ENCODE measurements around the gene QRICH1.

The QRICH1 gene

GRCh38 chr3:49098429-49098828 is 4.6 kb upstream of the QRICH1 start:
- Mint-ChIP-seq H3K4me1 (peaks cover 30% of the 10 kb centered on the region), H3K9me3 (no peaks in the 10 kb centered on the region), H3K27me3 (no peaks in the 10 kb centered on the region), H3K4me3 (no peak overlapping the region), H3K27ac (peak overlapping the region in 1 of 2 donors; percentile 65)
- ATAC-seq: no peak
- DNase-seq: no peak

- peak overlapping the region; percentile 86 to 88 for H3K4me3 Mint-ChIP-seq
- H3K27ac Mint-ChIP-seq: peak overlapping the region; percentile 94 to 98
- H3K4me1 Mint-ChIP-seq: peaks cover 46% of the 10 kb centered on the region
- DNase-seq (peak; percentile 85 to 87), ATAC-seq (peak; percentile 52)
- H3K27me3 Mint-ChIP-seq: no peaks in the 10 kb centered on the region
- no peaks in the 10 kb centered on the region for H3K9me3 Mint-ChIP-seq
These were observed 676 bp downstream of the QRICH1 start for GRCh38 chr3:49092938-49093852.

GRCh38 chr3:49081429-49081828 is 12.4 kb downstream of the QRICH1 start:
- Mint-ChIP-seq H3K4me3 (no peak overlapping the region), H3K27me3 (no peaks in the 10 kb centered on the region), H3K27ac (no peak overlapping the region), H3K4me1 (no peaks in the 10 kb centered on the region), H3K9me3 (no peaks in the 10 kb centered on the region)
- DNase-seq: no peak
- ATAC-seq: no peak

GRCh38 chr3:49079270-49079669 is 14.6 kb downstream of the QRICH1 start:
- Mint-ChIP-seq H3K9me3 (no peaks in the 10 kb centered on the region), H3K27me3 (no peaks in the 10 kb centered on the region), H3K4me1 (no peaks in the 10 kb centered on the region), H3K27ac (no peak overlapping the region), H3K4me3 (no peak overlapping the region)
- DNase-seq (no peak), ATAC-seq (no peak)

GRCh38 chr3:49076646-49077045 is 17.2 kb downstream of the QRICH1 start:
- ATAC-seq (no peak), DNase-seq (no peak)
- no peaks in the 10 kb centered on the region for H3K4me1 Mint-ChIP-seq
- no peaks in the 10 kb centered on the region for H3K27me3 Mint-ChIP-seq
- no peaks in the 10 kb centered on the region for H3K9me3 Mint-ChIP-seq
- no peak overlapping the region for H3K4me3 Mint-ChIP-seq
- no peak overlapping the region for H3K27ac Mint-ChIP-seq

- DNase-seq: no peak
- Mint-ChIP-seq H3K27me3 (no peaks in the 10 kb centered on the region), H3K4me1 (no peaks in the 10 kb centered on the region), H3K9me3 (no peaks in the 10 kb centered on the region), H3K27ac (no peak overlapping the region), H3K4me3 (no peak overlapping the region)
- ATAC-seq: no peak
These were observed 17.8 kb downstream of the QRICH1 start for GRCh38 chr3:49076116-49076515.

- ATAC-seq: no peak
These were observed 35.9 kb downstream of the QRICH1 start for GRCh38 chr3:49058011-49058410.

GRCh38 chr3:49057268-49057667 is 36.6 kb downstream of the QRICH1 start:
- Mint-ChIP-seq H3K4me3 (no peak overlapping the region), H3K27ac (peak overlapping the region in 1 of 2 donors; percentile 23), H3K9me3 (no peaks in the 10 kb centered on the region), H3K4me1 (peaks cover 4% of the 10 kb centered on the region), H3K27me3 (no peaks in the 10 kb centered on the region)
- DNase-seq: no peak
- no peak for ATAC-seq

More at GRCh38 chr3:49058011-49058410, 35.9 kb downstream of the QRICH1 start:
- Mint-ChIP-seq H3K9me3 (no peaks in the 10 kb centered on the region), H3K27ac (no peak overlapping the region), H3K4me1 (peaks cover 4% of the 10 kb centered on the region), H3K27me3 (no peaks in the 10 kb centered on the region), H3K4me3 (no peak overlapping the region)
- no peak for DNase-seq

- no peak for DNase-seq
- no peak for ATAC-seq
- Mint-ChIP-seq H3K27me3 (no peaks in the 10 kb centered on the region), H3K9me3 (no peaks in the 10 kb centered on the region), H3K27ac (no peak overlapping the region), H3K4me1 (no peaks in the 10 kb centered on the region), H3K4me3 (no peak overlapping the region)
These were observed 39.5 kb downstream of the QRICH1 start for GRCh38 chr3:49054344-49054862.

- H3K27me3 Mint-ChIP-seq: no peaks in the 10 kb centered on the region
These were observed 40.3 kb downstream of the QRICH1 start for GRCh38 chr3:49053543-49053942.

GRCh38 chr3:49035281-49035680 is 58.6 kb downstream of the QRICH1 start:
- H3K4me1 Mint-ChIP-seq: peaks cover 6% of the 10 kb centered on the region
- H3K27me3 Mint-ChIP-seq: no peaks in the 10 kb centered on the region
- H3K9me3 Mint-ChIP-seq: no peaks in the 10 kb centered on the region
- H3K27ac Mint-ChIP-seq: peak overlapping the region; percentile 58 to 59
- ATAC-seq (no peak), DNase-seq (no peak)
- H3K4me3 Mint-ChIP-seq: no peak overlapping the region

More at GRCh38 chr3:49053543-49053942, 40.3 kb downstream of the QRICH1 start:
- no peaks in the 10 kb centered on the region for H3K9me3 Mint-ChIP-seq
- DNase-seq: no peak
- no peak for ATAC-seq
- no peak overlapping the region for H3K27ac Mint-ChIP-seq
- no peaks in the 10 kb centered on the region for H3K4me1 Mint-ChIP-seq
- no peak overlapping the region for H3K4me3 Mint-ChIP-seq

- H3K27me3 Mint-ChIP-seq: no peaks in the 10 kb centered on the region
- H3K4me1 Mint-ChIP-seq: peaks cover 11% of the 10 kb centered on the region
- no peak overlapping the region for H3K27ac Mint-ChIP-seq
These were observed 59.2 kb downstream of the QRICH1 start for GRCh38 chr3:49034650-49035049.

GRCh38 chr3:49032646-49033304 is 61.1 kb downstream of the QRICH1 start:
- no peak overlapping the region for H3K4me3 Mint-ChIP-seq
- H3K9me3 Mint-ChIP-seq: no peaks in the 10 kb centered on the region
- DNase-seq (no peak), ATAC-seq (no peak)
- no peaks in the 10 kb centered on the region for H3K27me3 Mint-ChIP-seq
- peaks cover 29% of the 10 kb centered on the region for H3K4me1 Mint-ChIP-seq
- peak overlapping the region; percentile 35 to 93 for H3K27ac Mint-ChIP-seq

More at GRCh38 chr3:49034650-49035049, 59.2 kb downstream of the QRICH1 start:
- Mint-ChIP-seq H3K9me3 (no peaks in the 10 kb centered on the region), H3K4me3 (no peak overlapping the region)
- no peak for DNase-seq
- no peak for ATAC-seq

- no peak overlapping the region for H3K4me3 Mint-ChIP-seq
- H3K9me3 Mint-ChIP-seq: no peaks in the 10 kb centered on the region
- H3K27ac Mint-ChIP-seq: no peak overlapping the region
- no peaks in the 10 kb centered on the region for H3K27me3 Mint-ChIP-seq
- peaks cover 54% of the 10 kb centered on the region for H3K4me1 Mint-ChIP-seq
- DNase-seq: no peak
- no peak for ATAC-seq
These were observed 63.5 kb downstream of the QRICH1 start for GRCh38 chr3:49030321-49030720.

GRCh38 chr3:49029563-49029884 is 64.3 kb downstream of the QRICH1 start:
- Mint-ChIP-seq H3K4me1 (peaks cover 56% of the 10 kb centered on the region), H3K27me3 (no peaks in the 10 kb centered on the region), H3K9me3 (no peaks in the 10 kb centered on the region), H3K4me3 (peak overlapping the region; percentile 93 to 98), H3K27ac (peak overlapping the region; percentile 96 to 99)
- DNase-seq: peak in 1 of 2 donors; percentile 41
- ATAC-seq: no peak

Data from stimulated activated naive CD8-positive, alpha-beta T cell treated with anti-CD3 and anti-CD28 coated beads, Interleukin-15, amount 100 ng/mL, for 72 hours (primary cell).